OCI-LY7 (cell line): Measurements from ENCODE around the gene ADRA1B. TPM values are rescaled to one million over a fixed set of nuclear protein-coding genes. Genes with fewer than 3 reads are reported as not detected.

ENCODE experiments used
- BruUV-seq: library from RNA; stranded (reverse); fragments of 400-500 nt; replicated peaks from 2 replicates; lab custom pipeline; 2021; lab: Mats Ljungman, UMichigan
- CTCF ChIA-PET: fragments of 300-600 bp; sonication (Branson Sonifier 250); formaldehyde crosslinking; loops from one replicate; lab custom pipeline; 2022; ENCODE audit warnings: antibody characterized with exemption; ENCODE audit not compliant: unreplicated experiment; lab: Charles Lee
- POLR2A ChIA-PET: fragments of 300-600 bp; sonication (Branson Sonifier 250); formaldehyde crosslinking; loops from one replicate; lab custom pipeline; 2022; ENCODE audit warnings: antibody characterized with exemption; lab: Charles Lee
- DNase-seq: peaks from one replicate; pipeline ENCODE4 v3.0.0-alpha.2; 2015; ENCODE audit warnings: low spot score
- H2AFZ ChIP-seq: fragments of 200-600 bp; sonication (generic), shearing (Covaris generic); 2 replicates; pipeline ENCODE4 v1.6.1; 2014; ENCODE audit warnings: mild to moderate bottlenecking, antibody characterized with exemption, low read length, moderate library complexity
- H3K27ac ChIP-seq: fragments of 200-600 bp; sonication (generic); 2 replicates; pipeline ENCODE4 v1.5.1; 2014; ENCODE audit warnings: mixed run types, low read depth, mild to moderate bottlenecking, moderate library complexity, low read length, inconsistent platforms; ENCODE audit not compliant: poor library complexity, severe bottlenecking
- H3K36me3 ChIP-seq: fragments of 200-600 bp; sonication (generic); 2 replicates; pipeline ENCODE4 v1.6.1; 2014; ENCODE audit warnings: mild to moderate bottlenecking, antibody characterized with exemption, low read length, moderate library complexity, mixed read lengths; ENCODE audit not compliant: insufficient read depth
- H3K4me1 ChIP-seq: fragments of 200-600 bp; sonication (generic); 2 replicates; pipeline ENCODE4 v1.5.1; 2014; ENCODE audit warnings: mild to moderate bottlenecking, low read length; ENCODE audit not compliant: insufficient read depth, poor library complexity, severe bottlenecking
- H3K4me2 ChIP-seq: fragments of 200-600 bp; sonication (generic); 2 replicates; pipeline ENCODE4 v1.6.1; 2014; ENCODE audit warnings: mild to moderate bottlenecking, low read length
- H3K4me3 ChIP-seq: fragments of 200-600 bp; sonication (generic); 2 replicates; pipeline ENCODE4 v1.5.1; 2014; ENCODE audit warnings: mild to moderate bottlenecking, low read depth, low read length; ENCODE audit not compliant: poor library complexity, severe bottlenecking
- H3K79me2 ChIP-seq: fragments of 200-600 bp; sonication (generic); 2 replicates; pipeline ENCODE4 v1.6.1; 2016; ENCODE audit warnings: low read depth, mild to moderate bottlenecking, low read length, moderate library complexity, mixed read lengths; ENCODE audit not compliant: insufficient read depth
- H3K9me2 ChIP-seq: fragments of 200-600 bp; sonication (generic); 2 replicates; pipeline ENCODE4 v1.6.1; 2016; ENCODE audit warnings: mild to moderate bottlenecking, low read length, mixed read lengths; ENCODE audit not compliant: insufficient read depth
- H3K9me3 ChIP-seq: fragments of 200-600 bp; sonication (generic); 2 replicates; pipeline ENCODE4 v1.6.1; 2014; ENCODE audit warnings: mild to moderate bottlenecking, mixed run types, low read length, mixed read lengths
- H4K20me1 ChIP-seq: fragments of 200-600 bp; sonication (generic); 2 replicates; pipeline ENCODE4 v1.6.1; 2014; ENCODE audit warnings: mild to moderate bottlenecking, antibody characterized with exemption, low read length, moderate library complexity, mixed read lengths; ENCODE audit not compliant: insufficient read depth
- CTCF ChIP-seq: fragments of 200-600 bp; sonication (generic); conservative IDR thresholded peaks from 2 replicates; pipeline ENCODE4 v1.5.1; 2014; ENCODE audit warnings: mild to moderate bottlenecking, antibody characterized with exemption, low read length, moderate library complexity, mixed read lengths
- EZH2phosphoT487 ChIP-seq: fragments of 200-600 bp; sonication (generic); IDR thresholded peaks from 2 replicates; pipeline ENCODE4 v1.6.1; 2018; ENCODE audit warnings: low read depth, borderline replicate concordance, mild to moderate bottlenecking, mixed run types, antibody characterized with exemption, low read length, moderate library complexity, mixed read lengths
- intact Hi-C: fragments of 100-400 bp; cut with micrococcal nuclease; formaldehyde crosslinking; loops from one replicate; pipeline ENCODE4 v1.10.0; 2022; ENCODE audit not compliant: unreplicated experiment
- total RNA-seq, 2 experiments: library from RNA; depleted of rRNA in 1 of 2; stranded (reverse); fragments of >200 nt in 1 of 2; shearing (Covaris generic) in 1 of 2; gene quantifications; 2 replicates each; pipeline ENCODE4 v1.2.3, GENCODE V29; 2014 to 2022

ADRA1B gene
- total RNA-seq, 2 experiments from 2014 or later, result not detected

GRCh38 chr5:159937580-159937979, 21.3 kb downstream of the ADRA1B start:
- CTCF ChIA-PET, result no interaction called here
- Histone ChIP-seq H4K20me1 (no peaks in the 10 kb centered on the region), H3K9me3 (no peaks in the 10 kb centered on the region), H3K36me3 (no peaks in the 10 kb centered on the region), H3K27ac (no peak overlapping the region), H3K4me3 (no peak overlapping the region), H3K79me2 (no peaks in the 10 kb centered on the region), H3K4me2 (no peak overlapping the region), H3K9me2 (no peaks in the 10 kb centered on the region), H2AFZ (no peak overlapping the region), H3K4me1 (no peaks in the 10 kb centered on the region)
- intact Hi-C loops, result no loop called here
- no peak for DNase-seq
- BruUV-seq, result no TSS peak
- TF ChIP-seq CTCF, result no peak
- no peak for TF ChIP-seq EZH2phosphoT487
- POLR2A ChIA-PET, result no interaction called here

- intact Hi-C loops, result no loop called here
- ChIA-PET POLR2A (no interaction called here), CTCF (no interaction called here)
- no peaks in the 10 kb centered on the region for H3K9me3 ChIP-seq
- no peak for DNase-seq
- H2AFZ ChIP-seq, result no peak overlapping the region
- H3K27ac ChIP-seq, result no peak overlapping the region
- no peak overlapping the region for H3K4me3 ChIP-seq
- H3K4me2 ChIP-seq, result no peak overlapping the region
- no peaks in the 10 kb centered on the region for H3K36me3 ChIP-seq
- BruUV-seq, result no TSS peak
- no peaks in the 10 kb centered on the region for H4K20me1 ChIP-seq
- H3K79me2 ChIP-seq, result no peaks in the 10 kb centered on the region
- TF ChIP-seq CTCF (no peak), EZH2phosphoT487 (no peak)
- H3K9me2 ChIP-seq, result no peaks in the 10 kb centered on the region
- H3K4me1 ChIP-seq, result no peaks in the 10 kb centered on the region
Measured at GRCh38 chr5:159943326-159943725, 27.0 kb downstream of the ADRA1B start.

GRCh38 chr5:159944056-159944600, 27.8 kb downstream of the ADRA1B start:
- BruUV-seq, result no TSS peak
- Histone ChIP-seq H3K36me3 (no peaks in the 10 kb centered on the region), H3K27ac (no peak overlapping the region), H3K79me2 (no peaks in the 10 kb centered on the region), H3K9me3 (no peaks in the 10 kb centered on the region), H3K9me2 (no peaks in the 10 kb centered on the region), H4K20me1 (no peaks in the 10 kb centered on the region), H3K4me1 (no peaks in the 10 kb centered on the region), H2AFZ (no peak overlapping the region), H3K4me2 (no peak overlapping the region), H3K4me3 (no peak overlapping the region)
- ChIA-PET CTCF (no interaction called here), POLR2A (interaction anchor here (0.5 kb wide), 1 partner anchor 1864 kb away, joined by 3 read pairs; no protein-coding TSS in a partner anchor)
- intact Hi-C loops, result no loop called here
- DNase-seq, result no peak
- TF ChIP-seq CTCF (no peak), EZH2phosphoT487 (no peak)
